Spleen (tissue), 11 donors: ENCODE measurements around the gene TMEM202. TPM values are rescaled to one million over a fixed set of nuclear protein-coding genes. Genes with fewer than 3 reads are reported as not detected.
"Not testable (repeated sequence)": the region's sequence is repeated elsewhere in the genome, so short reads cannot be mapped to it uniquely, and the experiment has no call there.

ENCODE experiments used
- DNase-seq: peaks from one replicate; pipeline ENCODE4 v3.0.0-alpha.2; 2020
- H3K27ac ChIP-seq, 8 donors: fragments of 200-600 bp; sonication (generic) in 7 of 8; 1 replicate in 4 of 8; 2 replicates in 4 of 8; pipeline versions ENCODE4 v1.5.0 to v1.8.0; 2016 to 2021; ENCODE audit warnings: inconsistent platforms in 4 of 8, mild to moderate bottlenecking in 4 of 8, moderate library complexity in 1 of 8
- H3K27me3 ChIP-seq, 7 donors: fragments of 200-600 bp; sonication (generic) in 6 of 7; replicated peaks in 1 of 7; 1 replicate in 4 of 7; 2 replicates in 3 of 7; pipeline versions ENCODE4 v1.5.0 to v1.8.0; 2016 to 2021; ENCODE audit warnings: inconsistent platforms in 3 of 7, mild to moderate bottlenecking in 1 of 7
- H3K36me3 ChIP-seq, 6 donors: fragments of 200-600 bp; sonication (generic) in 5 of 6; 1 replicate in 4 of 6; 2 replicates in 2 of 6; pipeline versions ENCODE4 v1.5.0 to v1.8.0; 2016 to 2021; ENCODE audit warnings: inconsistent platforms in 2 of 6
- H3K4me1 ChIP-seq, 6 donors: fragments of 200-600 bp; sonication (generic) in 5 of 6; 1 replicate in 3 of 6; 2 replicates in 3 of 6; pipeline versions ENCODE4 v1.5.0 to v1.8.0; 2016 to 2021; ENCODE audit warnings: inconsistent platforms in 3 of 6
- H3K4me3 ChIP-seq, 8 donors: fragments of 200-600 bp; sonication (generic) in 7 of 8; 1 replicate in 4 of 8; 2 replicates in 4 of 8; pipeline versions ENCODE4 v1.5.0 to v1.8.0; 2016 to 2021; ENCODE audit warnings: inconsistent platforms in 4 of 8, mild to moderate bottlenecking in 4 of 8, moderate library complexity in 2 of 8
- H3K9me3 ChIP-seq, 8 donors: fragments of 200-600 bp; sonication (generic) in 7 of 8; 1 replicate in 4 of 8; 2 replicates in 4 of 8; pipeline versions ENCODE4 v1.5.0 to v1.8.0; 2016 to 2021; ENCODE audit warnings: inconsistent platforms in 4 of 8
- CTCF ChIP-seq, 11 experiments: fragments of 200-600 bp in 7 of 11; fragments of 450-650 bp in 4 of 11; sonication (generic) in 4 of 11; IDR thresholded peaks in 8 of 11; conservative IDR thresholded peaks in 3 of 11; 1 replicate in 7 of 11; 2 replicates in 4 of 11; pipeline versions ENCODE4 v1.4.0 to v1.8.0; 2016 to 2021; ENCODE audit warnings: antibody characterized with exemption in 11 of 11, inconsistent platforms in 4 of 11, mild to moderate bottlenecking in 1 of 11
- POLR2A ChIP-seq, 3 donors: fragments of 450-650 bp; IDR thresholded peaks; one replicate each; pipeline ENCODE4 v1.5.1; 2017; ENCODE audit warnings: antibody characterized with exemption in 3 of 3, mild to moderate bottlenecking in 1 of 3
- POLR2AphosphoS5 ChIP-seq, 3 donors: sonication (generic); formaldehyde crosslinking; IDR thresholded peaks; one replicate each; pipeline ENCODE4 v1.5.1; 2017; ENCODE audit warnings: antibody characterized with exemption in 3 of 3
- WGBS, 5 donors: extraction: QIAGEN DNeasy Blood & Tissue Kit in 3 of 5; methylation state at CpG; one replicate each; pipeline versions ENCODE4 v1.1.5 to v1.1.7; 2013 to 2018; 5-methylcytosine and 5-hydroxymethylcytosine counted together
- intact Hi-C: fragments of 100-400 bp; cut with DNase I; formaldehyde crosslinking; loops from one replicate; pipeline ENCODE4 v1.15.0; 2023; ENCODE audit warnings: low total_unique reads
- polyA plus RNA-seq, 3 donors: library from polyadenylated mRNA; stranded (reverse); fragments of 200-250 nt; gene quantifications; one replicate each; pipeline ENCODE4 v1.2.1, GENCODE V29; 2013
- total RNA-seq, 7 donors: library from RNA; depleted of rRNA in 3 of 7; stranded (reverse); fragments of >200 nt in 3 of 7; fragmentation: NEBNext Ultra II Directional in 4 of 7; extraction: Animal tissue kit (Norgen Biotek cat#: 25700) in 4 of 7; gene quantifications; one replicate each; pipeline versions ENCODE4 v1.1.0 to v1.2.1, GENCODE V29; 2016 to 2021
- donor health status: healthy with polysubstance abuse.
- donor health status: DM: no; HTN: no; CAD: no; lungs with moderate emphysema.
- donor health status: DM: no; HTN: no; CAD: no.
- donor health status: Bipolar disorder and iron deficiency.
- donor health status: healthy.
- donor health status: DM: no; HTN: no; CAD: no.
- donor health status: DM: yes; HTN: yes; CAD: no.

Gene TMEM202
- total and polyA plus RNA-seq, 10 donors = not detected

- no peak for DNase-seq
- H3K4me1 ChIP-seq = peaks cover 0 to 15% (median 11%) of the 10 kb centered on the region in 6 donors
- no peak for TF ChIP-seq CTCF (IDR thresholded peaks at IDR 0.05 in 8 of 11, conservative IDR thresholded peaks at IDR 0.05 in 3 of 11)
- TF ChIP-seq POLR2AphosphoS5 (IDR thresholded peaks at IDR 0.05) = no peak
- no peak for TF ChIP-seq POLR2A (IDR thresholded peaks at IDR 0.05)
- no peak overlapping the region for H3K27ac ChIP-seq
- H3K4me3 ChIP-seq = no peak overlapping the region
- H3K9me3 ChIP-seq = no peaks in the 10 kb centered on the region
- no peaks in the 10 kb centered on the region for H3K36me3 ChIP-seq
- 68 to 76% (median 76%) methylated on average over 4 of the region's 4 CpGs for WGBS, 5 donors
- H3K27me3 ChIP-seq = peaks cover 0 to 15% (median 0%) of the 10 kb centered on the region in 7 donors
- intact Hi-C loops = loop anchor here (10.0 kb wide), 1 partner anchor 74 kb away; no protein-coding TSS in a partner anchor
These were observed 17.4 kb upstream of the TMEM202 start for GRCh38 chr15:72380743-72381142.

DNA sequence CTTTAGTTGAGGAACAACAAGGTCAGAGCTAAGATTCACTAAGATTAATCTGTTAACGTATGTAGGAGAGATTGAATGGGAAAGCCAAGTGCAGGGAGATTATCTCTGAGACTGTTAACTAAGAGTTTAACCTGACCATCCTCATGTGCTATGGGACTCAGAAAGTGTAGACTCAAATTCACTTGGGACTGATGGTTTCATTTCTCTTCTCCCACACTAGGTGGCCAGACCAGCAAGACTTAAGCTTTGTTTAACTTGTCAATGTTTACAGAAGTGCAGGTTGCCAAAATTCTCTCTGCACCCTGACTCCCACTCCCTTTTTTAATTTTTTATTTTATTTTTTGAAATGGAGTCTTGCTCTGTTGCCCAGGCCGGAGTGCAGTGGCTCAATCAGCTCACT lies 16.0 kb upstream of the TMEM202 start:
- intact Hi-C loops = loop anchor here (10.0 kb wide), 1 partner anchor 73 kb away; no protein-coding TSS in a partner anchor
- WGBS, 5 donors = 66 to 82% (median 79%) methylated on average over 2 of the region's 2 CpGs
- TF ChIP-seq CTCF (IDR thresholded peaks at IDR 0.05 in 8 of 11, conservative IDR thresholded peaks at IDR 0.05 in 3 of 11) (no peak), POLR2AphosphoS5 (IDR thresholded peaks at IDR 0.05) (no peak), POLR2A (IDR thresholded peaks at IDR 0.05) (no peak)
- Histone ChIP-seq H3K4me1 (peaks cover 0 to 6% (median 2%) of the 10 kb centered on the region in 6 donors), H3K9me3 (no peaks in the 10 kb centered on the region), H3K4me3 (no peak overlapping the region), H3K36me3 (no peaks in the 10 kb centered on the region), H3K27ac (no peak overlapping the region), H3K27me3 (peaks cover 0 to 19% (median 0%) of the 10 kb centered on the region in 7 donors)
- DNase-seq = no peak

GRCh38 chr15:72387741-72388140 lies 10.4 kb upstream of the TMEM202 start:
- H3K4me3 ChIP-seq = no peak overlapping the region
- intact Hi-C loops = loop anchor here (10.0 kb wide), 1 partner anchor 67 kb away; no protein-coding TSS in a partner anchor

GRCh38 chr15:72389231-72389630 lies 8.9 kb upstream of the TMEM202 start:
- Histone ChIP-seq H3K36me3 (no peaks in the 10 kb centered on the region), H3K27me3 (peaks cover 0 to 47% (median 0%) of the 10 kb centered on the region in 7 donors), H3K4me3 (no peak overlapping the region), H3K27ac (no peak overlapping the region), H3K4me1 (no peaks in the 10 kb centered on the region), H3K9me3 (no peaks in the 10 kb centered on the region)
- WGBS, 5 donors = 77 to 83% (median 78%) methylated on average over 3 of the region's 3 CpGs
- no peak for TF ChIP-seq CTCF (IDR thresholded peaks at IDR 0.05 in 8 of 11, conservative IDR thresholded peaks at IDR 0.05 in 3 of 11)
- TF ChIP-seq POLR2A (IDR thresholded peaks at IDR 0.05) = no peak
- intact Hi-C loops = loop anchor here (10.0 kb wide), 1 partner anchor 66 kb away; no protein-coding TSS in a partner anchor
- DNase-seq = no peak

More at GRCh38 chr15:72387741-72388140, 10.4 kb upstream of the TMEM202 start:
- Histone ChIP-seq H3K9me3 (no peaks in the 10 kb centered on the region), H3K36me3 (no peaks in the 10 kb centered on the region), H3K27ac (no peak overlapping the region), H3K27me3 (peaks cover 0 to 40% (median 0%) of the 10 kb centered on the region in 7 donors), H3K4me1 (no peaks in the 10 kb centered on the region)
- DNase-seq = no peak
- TF ChIP-seq POLR2A (IDR thresholded peaks at IDR 0.05) (no peak), CTCF (IDR thresholded peaks at IDR 0.05 in 8 of 11, conservative IDR thresholded peaks at IDR 0.05 in 3 of 11) (no peak), POLR2AphosphoS5 (IDR thresholded peaks at IDR 0.05) (no peak)

DNA sequence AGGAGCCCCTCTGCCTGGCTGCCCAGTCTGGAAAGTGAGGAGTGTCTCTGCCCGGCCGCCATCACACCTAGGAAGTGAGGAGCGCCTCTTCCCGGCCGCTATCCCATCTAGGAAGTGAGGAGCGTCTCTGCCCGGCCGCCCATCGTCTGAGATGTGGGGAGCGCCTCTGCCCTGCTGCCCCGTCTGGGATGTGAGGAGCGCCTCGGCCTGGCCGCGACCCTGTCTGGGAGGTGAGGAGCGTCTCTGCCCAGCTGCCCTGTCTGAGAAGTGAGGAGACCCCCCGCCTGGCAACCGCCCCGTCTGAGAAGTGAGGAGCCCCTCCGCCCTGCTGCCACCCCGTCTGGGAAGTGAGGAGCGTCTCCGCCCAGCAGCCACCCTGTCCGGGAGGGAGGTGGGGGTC lies 1.8 kb upstream of the TMEM202 start:
- H3K36me3 ChIP-seq, H3K4me1 ChIP-seq, H3K9me3 ChIP-seq, intact Hi-C loops, H3K27ac ChIP-seq, H3K4me3 ChIP-seq, DNase-seq: not testable (repeated sequence)
- H3K27me3 ChIP-seq = peaks cover 0 to 19% (median 0%) of the 10 kb centered on the region in 7 donors
- WGBS, 5 donors = 94 to 96% (median 95%) methylated on average over 5 to 24 of the region's 24 CpGs; no CpG with 5 or more reads in 1 of the 5 donors
